H1 (cell line): ENCODE data around the gene ADAMTS1. TPM values are rescaled to one million over a fixed set of nuclear protein-coding genes. Genes with fewer than 3 reads are reported as not detected.

Experiments
- CTCF ChIA-PET: fragments of 300-600 bp; sonication (Branson Sonifier 250); formaldehyde crosslinking; loops from one replicate; lab custom pipeline; 2021; ENCODE audit not compliant: partially characterized antibody; lab: Charles Lee
- POLR2A ChIA-PET: fragments of 300-600 bp; sonication (Branson Sonifier 250); formaldehyde crosslinking; loops from one replicate; lab custom pipeline; 2021; ENCODE audit warnings: inconsistent platforms; ENCODE audit not compliant: partially characterized antibody; lab: Charles Lee
- DNase-seq, 2 experiments: peaks; one replicate each; pipeline versions ENCODE4 v3.0.0 to v3.0.0-alpha.2; 2010 to 2022; ENCODE audit warnings: low spot score in 2 of 2, low read depth in 1 of 2, mixed read lengths in 1 of 2
- FAIRE-seq: peaks from 2 replicates; lab custom pipeline; 2011; peaks lifted over from hg19 to GRCh38; lab: Jason Lieb, UNC
- H2AFZ ChIP-seq: 2 replicates; pipeline ENCODE4 v1.8.1; 2012; ENCODE audit warnings: low read length, inconsistent platforms
- H2AK5ac ChIP-seq: 2 replicates; pipeline ENCODE4 v1.6.1; 2013; ENCODE audit warnings: low read depth, low read length
- H2BK120ac ChIP-seq: replicated peaks from 2 replicates; pipeline ENCODE3; 2013; ENCODE audit warnings: low read depth, low read length, inconsistent platforms
- H2BK12ac ChIP-seq: 2 replicates; pipeline ENCODE4 v1.6.1; 2013; ENCODE audit warnings: low read depth, low read length
- H2BK15ac ChIP-seq: 2 replicates; pipeline ENCODE4 v1.6.1; 2013; ENCODE audit warnings: low read length
- H2BK20ac ChIP-seq: 2 replicates; pipeline ENCODE4 v1.6.1; 2013; ENCODE audit warnings: low read length
- H2BK5ac ChIP-seq: 2 replicates; pipeline ENCODE4 v1.6.1; 2013; ENCODE audit warnings: low read depth, low read length
- H3K14ac ChIP-seq: 2 replicates; pipeline ENCODE4 v1.6.1; 2013; ENCODE audit warnings: inconsistent platforms; ENCODE audit not compliant: insufficient read length
- H3K18ac ChIP-seq: 2 replicates; pipeline ENCODE4 v1.6.1; 2013; ENCODE audit warnings: low read length; ENCODE audit errors: extremely low read depth
- H3K23ac ChIP-seq: 2 replicates; pipeline ENCODE4 v1.6.1; 2013; ENCODE audit warnings: inconsistent platforms; ENCODE audit not compliant: insufficient read length
- H3K23me2 ChIP-seq: 2 replicates; pipeline ENCODE4 v1.6.1; 2013; ENCODE audit warnings: low read depth, low read length
- H3K27ac ChIP-seq: 2 replicates; pipeline ENCODE4 v1.6.1; 2011; ENCODE audit warnings: low read depth, low read length, inconsistent platforms
- H3K27me3 ChIP-seq, 4 experiments: replicated peaks in 1 of 4; 1 replicate in 1 of 4; 2 replicates in 3 of 4; pipeline versions ENCODE4 v1.6.1 to v1.8.1; 2011 to 2013; ENCODE audit warnings: low read length in 3 of 4, mild to moderate bottlenecking in 3 of 4, inconsistent platforms in 2 of 4, mixed read lengths in 2 of 4, moderate library complexity in 1 of 4; ENCODE audit not compliant: control insufficient read depth in 3 of 4, insufficient read depth in 3 of 4; ENCODE audit errors: extremely low read depth in 1 of 4
- H3K36me3 ChIP-seq, 4 experiments: 2 replicates each; pipeline versions ENCODE4 v1.6.1 to v1.8.1; 2011 to 2013; ENCODE audit warnings: mild to moderate bottlenecking in 4 of 4, low read length in 3 of 4, moderate library complexity in 2 of 4, control low read depth in 1 of 4, inconsistent platforms in 1 of 4; ENCODE audit not compliant: insufficient read depth in 4 of 4, control insufficient read depth in 2 of 4
- H3K4ac ChIP-seq: replicated peaks from 2 replicates; pipeline ENCODE3; 2013; ENCODE audit warnings: low read length, low read depth, mixed read lengths, inconsistent platforms; ENCODE audit not compliant: insufficient read length
- H3K4me1 ChIP-seq, 4 experiments: replicated peaks in 1 of 4; 1 replicate in 1 of 4; 2 replicates in 3 of 4; pipeline versions ENCODE4 v1.6.1 to v1.8.1; 2011 to 2013; ENCODE audit warnings: low read length in 3 of 4, inconsistent platforms in 2 of 4, mixed read lengths in 1 of 4; ENCODE audit not compliant: insufficient read depth in 4 of 4, control insufficient read depth in 3 of 4
- H3K4me2 ChIP-seq, 2 experiments: 2 replicates each; pipeline versions ENCODE4 v1.6.1 to v1.8.1; 2011 to 2013; ENCODE audit warnings: low read depth in 2 of 2, low read length in 2 of 2, control low read depth in 1 of 2, inconsistent platforms in 1 of 2, mild to moderate bottlenecking in 1 of 2; ENCODE audit not compliant: insufficient read depth in 1 of 2
- H3K4me3 ChIP-seq, 4 experiments: fragments of 200-600, 300-600 bp in 1 of 4; sonication (generic), shearing (Covaris generic), sonication (Bioruptor Twin) in 1 of 4; 2 replicates each; pipeline versions ENCODE4 v1.5.1 to v1.8.1; 2011 to 2016; ENCODE audit warnings: low read length in 4 of 4, low read depth in 3 of 4, control low read depth in 2 of 4, inconsistent platforms in 2 of 4, mild to moderate bottlenecking in 2 of 4, mixed read lengths in 1 of 4, moderate library complexity in 1 of 4; ENCODE audit not compliant: insufficient read depth in 2 of 4; ENCODE audit errors: extremely low read depth in 1 of 4
- H3K56ac ChIP-seq: replicated peaks from 2 replicates; pipeline ENCODE3; 2013; ENCODE audit warnings: low read depth, mild to moderate bottlenecking, mixed read lengths, low read length, inconsistent platforms; ENCODE audit not compliant: insufficient read length
- H3K79me1 ChIP-seq: 2 replicates; pipeline ENCODE4 v1.6.1; 2013; ENCODE audit warnings: low read depth, low read length, control low read depth
- H3K79me2 ChIP-seq, 2 experiments: 2 replicates each; pipeline versions ENCODE4 v1.6.1 to v1.8.1; 2012 to 2013; ENCODE audit warnings: low read length in 2 of 2, mild to moderate bottlenecking in 2 of 2, inconsistent platforms in 1 of 2; ENCODE audit not compliant: insufficient read depth in 2 of 2, control insufficient read depth in 1 of 2
- H3K9ac ChIP-seq, 4 experiments: replicated peaks in 1 of 4; 1 replicate in 1 of 4; 2 replicates in 3 of 4; pipeline versions ENCODE4 v1.6.1 to v1.8.1; 2011 to 2013; ENCODE audit warnings: low read depth in 3 of 4, low read length in 3 of 4, control low read depth in 2 of 4, mild to moderate bottlenecking in 2 of 4, moderate library complexity in 2 of 4, inconsistent platforms in 1 of 4; ENCODE audit errors: extremely low read depth in 1 of 4
- H3K9me3 ChIP-seq, 2 experiments: 2 replicates each; pipeline versions ENCODE4 v1.6.1 to v1.8.1; 2012 to 2013; ENCODE audit warnings: mild to moderate bottlenecking in 2 of 2, moderate library complexity in 2 of 2, control low read depth in 1 of 2, inconsistent platforms in 1 of 2, low read depth in 1 of 2, low read length in 1 of 2, mixed read lengths in 1 of 2; ENCODE audit not compliant: insufficient read depth in 2 of 2
- H4K20me1 ChIP-seq, 2 experiments: replicated peaks in 1 of 2; 2 replicates each; pipeline versions ENCODE3 to v1.8.1; 2011 to 2013; ENCODE audit warnings: inconsistent platforms in 2 of 2, low read length in 2 of 2, mild to moderate bottlenecking in 1 of 2; ENCODE audit not compliant: insufficient read depth in 2 of 2, control insufficient read depth in 1 of 2
- H4K5ac ChIP-seq: 2 replicates; pipeline ENCODE4 v1.6.1; 2013; ENCODE audit warnings: low read length, low read depth, mixed read lengths, inconsistent platforms; ENCODE audit not compliant: insufficient read length
- H4K8ac ChIP-seq: 2 replicates; pipeline ENCODE4 v1.8.0; 2013; ENCODE audit warnings: mild to moderate bottlenecking, moderate library complexity, low read length, inconsistent platforms; ENCODE audit not compliant: insufficient read depth; ENCODE audit errors: extremely low read depth
- H4K91ac ChIP-seq: replicated peaks from 2 replicates; pipeline ENCODE3; 2013; ENCODE audit warnings: low read length, mixed read lengths, inconsistent platforms; ENCODE audit not compliant: insufficient read length
- BCL11A ChIP-seq, 2 experiments: IDR thresholded peaks; one replicate each; pipeline ENCODE4 v1.6.1; 2011; ENCODE audit warnings: low read depth in 2 of 2, low read length in 2 of 2, mild to moderate bottlenecking in 2 of 2
- CHD2 ChIP-seq: IDR thresholded peaks from 2 replicates; pipeline ENCODE4 v1.6.1; 2012; ENCODE audit warnings: low read length, improper control_type of control experiment
- GABPA ChIP-seq: IDR thresholded peaks from 2 replicates; pipeline ENCODE4 v1.6.1; 2011; ENCODE audit warnings: mild to moderate bottlenecking, low read length, moderate library complexity, borderline replicate concordance; ENCODE audit not compliant: insufficient read depth
- PHF8 ChIP-seq: fragments of 200-600 bp; sonication (generic); conservative IDR thresholded peaks from 2 replicates; pipeline ENCODE4 v1.7.1; 2012; ENCODE audit warnings: low read depth, mild to moderate bottlenecking, inconsistent platforms, low read length, moderate library complexity
- RBBP5 ChIP-seq: IDR thresholded peaks from 2 replicates; pipeline ENCODE4 v1.7.1; 2012; ENCODE audit warnings: low read depth, mild to moderate bottlenecking, inconsistent platforms, low read length, moderate library complexity, borderline replicate concordance
- RFX5 ChIP-seq: IDR thresholded peaks from 2 replicates; pipeline ENCODE4 v1.6.1; 2011; ENCODE audit warnings: low read depth, low read length, improper control_type of control experiment, borderline replicate concordance
- SUZ12 ChIP-seq: fragments of 200-600 bp; sonication (generic); IDR thresholded peaks from 2 replicates; pipeline ENCODE4 v1.6.1; 2012; ENCODE audit warnings: mild to moderate bottlenecking, inconsistent platforms, low read length, moderate library complexity, mixed read lengths
- WGBS, 2 experiments: shearing (Covaris generic) in 1 of 2; methylation state at CpG; one replicate each; pipeline versions ENCODE4 v1.1.6 to v1.1.7; 2013 to 2015; ENCODE audit warnings: low lambda C conversion rate in 2 of 2, mixed read lengths in 2 of 2, inconsistent platforms in 1 of 2, low coverage in 1 of 2, missing lambda C conversion rate in 1 of 2; ENCODE audit not compliant: insufficient replicate concordance in 2 of 2, insufficient coverage in 1 of 2, insufficient read length in 1 of 2; ENCODE audit errors: extremely low coverage in 1 of 2, missing lambda C conversion rate in 1 of 2; 5-methylcytosine and 5-hydroxymethylcytosine counted together
- polyA plus RNA-seq, 7 experiments: library from polyadenylated mRNA; depleted of rRNA in 3 of 7; stranded (reverse) in 5 of 7; unstranded in 2 of 7; fragments of >200 nt in 5 of 7; fragments of 200-250 nt in 2 of 7; gene quantifications; 1 replicate in 5 of 7; 2 replicates in 1 of 7; 4 replicates in 1 of 7; pipeline versions ENCODE4 v1.2.1 to v1.2.3, GENCODE V29; 2011 to 2013; ENCODE audit warnings: missing spikeins in 2 of 7, mixed read lengths in 2 of 7
- total RNA-seq: library from RNA; stranded (reverse); fragmentation: NEBNext Ultra II Directional; extraction: Animal tissue kit (Norgen Biotek cat#: 25700); gene quantifications from 2 replicates; pipeline ENCODE4 v1.2.1, GENCODE V29; 2021

The ADAMTS1 gene
- total and polyA plus RNA-seq, 2 of the 8 experiments (the other 6 are each of a cell fraction or from before 2014, with no cell fraction given) = 10.7 to 22.4 TPM

DNA sequence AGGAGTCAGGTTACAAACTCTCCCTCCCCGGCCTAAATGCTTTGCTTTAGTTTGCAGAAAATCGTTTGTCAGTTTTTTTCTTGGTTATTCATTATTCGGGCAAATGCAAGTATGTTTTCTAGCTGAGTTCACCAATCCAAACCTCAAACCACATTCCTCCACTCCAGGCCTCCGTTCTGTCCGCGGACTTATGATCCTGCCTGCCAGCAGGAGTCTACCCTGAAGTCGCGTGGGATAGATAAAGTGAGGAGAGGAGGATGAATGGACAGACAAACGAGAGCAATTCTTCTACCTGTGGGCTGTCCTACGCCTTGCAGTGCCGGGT, 1.3 kb downstream of the ADAMTS1 start:
- Histone ChIP-seq H4K20me1 (no peaks in the 10 kb centered on the region), H2BK5ac (peak overlapping the region; percentile 85; the same call in 1 of the 2 replicates), H2BK120ac (no peak overlapping the region), H3K23me2 (peaks cover 26% of the 10 kb centered on the region), H3K4ac (peak overlapping the region; percentile 40), H3K4me3 (peak overlapping the region; percentile 68 to 89 (median 74)), H3K4me1 (peaks cover 0 to 12% (median 7%) of the 10 kb centered on the region in 4 experiments; a peak in 4 of 7 replicates), H3K14ac (no peak overlapping the region), H4K5ac (no peak overlapping the region), H2AFZ (peak overlapping the region; percentile 32; the same call in 1 of the 2 replicates), H3K36me3 (peaks cover 12 to 35% (median 21%) of the 10 kb centered on the region in 4 experiments), H2BK20ac (0 out of 2 replicates have a peak overlapping the region, but pooled peaks have one; percentile 34), H4K91ac (no peak overlapping the region), H3K9me3 (no peaks in the 10 kb centered on the region), H4K8ac (peak overlapping the region; percentile 92; the same call in 1 of the 2 replicates), H3K79me2 (peaks cover 0 to 18% of the 10 kb centered on the region in 2 experiments; a peak in 2 of 4 replicates), H3K9ac (peak overlapping the region in 3 of 4 experiments; percentile 1 to 82 (median 57); a peak in 6 of 7 replicates), H3K27ac (no peak overlapping the region), H2BK12ac (0 out of 2 replicates have a peak overlapping the region, but pooled peaks have one; percentile 97), H3K79me1 (peaks cover 2% of the 10 kb centered on the region; the same call in 1 of the 2 replicates), H2AK5ac (0 out of 2 replicates have a peak overlapping the region, but pooled peaks have one; percentile 57), H3K56ac (no peak overlapping the region), H2BK15ac (peak overlapping the region; percentile 46; the same call in 1 of the 2 replicates), H3K27me3 (peaks cover 0 to 28% (median 13%) of the 10 kb centered on the region in 4 experiments; a peak in 5 of 7 replicates), H3K18ac (peak overlapping the region; percentile 99; the same call in 1 of the 2 replicates), H3K4me2 (peak overlapping the region; percentile 85 to 93), H3K23ac (no peak overlapping the region)
- ChIA-PET CTCF (interaction anchor here (1.4 to 3.2 kb wide), 4 partner anchors 11 to 828 kb away, joined by 4 to 15 read pairs (median 9); partner anchors contain the start of gene ADAMTS5), POLR2A (interaction anchor here (0.8 to 3.2 kb wide), 10 partner anchors 10 to 1902 kb away, joined by 3 to 8 read pairs (median 4); no protein-coding TSS in a partner anchor)
- FAIRE-seq (no peak), DNase-seq (no peak)
- no peak for TF ChIP-seq GABPA
- TF ChIP-seq PHF8 = 0 out of 2 replicates have a peak, but pooled peaks have one; percentile 44
- no peak for TF ChIP-seq CHD2
- TF ChIP-seq RFX5 = no peak
- TF ChIP-seq BCL11A (IDR thresholded peaks at IDR 0.05; ENCODE audit: low read depth in 2 of 2, low read length in 2 of 2) = no peak
- TF ChIP-seq RBBP5 = no peak
- TF ChIP-seq SUZ12 = no peak
- 1% methylated on average over 11 of the region's 11 CpGs; no CpG with 5 or more reads in 1 of the 2 experiments for WGBS, 2 experiments
